ENCODE measurements around the gene SS18L1.
"Not testable (repeated sequence)": the region's sequence is repeated elsewhere in the genome, so short reads cannot be mapped to it uniquely, and the experiment has no call there.

Gene SS18L1

DNA sequence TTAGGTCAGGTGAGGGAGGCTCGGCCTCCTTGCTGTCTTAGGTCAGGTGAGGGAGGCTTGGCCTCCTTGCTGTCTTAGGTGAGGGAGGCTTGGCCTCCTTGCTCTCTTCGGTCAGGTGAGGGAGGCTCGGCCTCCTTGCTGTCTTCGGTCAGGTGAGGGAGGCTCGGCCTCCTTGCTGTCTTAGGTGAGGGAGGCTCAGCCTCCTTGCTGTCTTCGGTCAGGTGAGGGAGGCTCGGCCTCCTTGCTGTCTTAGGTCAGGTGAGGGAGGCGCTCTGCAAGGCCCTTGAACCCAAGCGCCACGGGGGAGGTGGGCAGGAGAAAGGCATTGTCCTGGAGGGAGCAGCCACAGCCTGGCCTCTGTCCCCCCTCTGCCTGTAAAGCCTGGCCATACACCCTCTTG is 4.8 kb downstream of the SS18L1 start:
- H3K27ac ChIP-seq (replicated peaks); H3K4me3 ChIP-seq (replicated peaks; ENCODE audit: insufficient read depth, low read length); DNase-seq (ENCODE audit: low read depth in 1 of 2, low spot score in 1 of 2); H3K27me3 ChIP-seq (ENCODE audit: insufficient read depth, poor library complexity, severe bottlenecking): not testable (repeated sequence)

DNA sequence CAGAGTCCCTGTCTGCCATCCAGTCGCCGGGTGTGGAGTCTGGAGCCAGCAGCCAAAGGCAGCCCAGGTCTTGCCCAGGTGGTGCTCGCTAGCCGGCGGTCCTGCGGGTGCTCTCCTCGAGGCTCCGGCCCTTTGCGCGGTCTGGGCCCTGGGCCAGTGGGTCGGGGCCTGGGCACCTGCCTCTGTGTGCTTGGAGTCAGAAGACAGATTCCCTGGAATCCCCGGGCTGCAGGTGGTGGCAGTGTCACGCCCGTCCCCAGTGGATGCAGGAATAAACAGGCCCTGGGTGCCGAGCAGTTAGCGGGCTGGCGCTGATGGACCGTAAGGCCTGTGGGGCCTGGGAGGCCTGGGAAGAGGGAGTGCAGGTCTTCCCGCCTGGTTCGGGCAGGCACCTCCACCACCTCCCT is 5.3 kb downstream of the SS18L1 start:
- TF ChIP-seq POLR2AphosphoS5 (IDR thresholded peaks at IDR 0.05; ENCODE audit: low read depth) (no peak), GABPA (IDR thresholded peaks at IDR 0.05; ENCODE audit: low read depth) (no peak)
- TF ChIP-seq, protein P1, sequence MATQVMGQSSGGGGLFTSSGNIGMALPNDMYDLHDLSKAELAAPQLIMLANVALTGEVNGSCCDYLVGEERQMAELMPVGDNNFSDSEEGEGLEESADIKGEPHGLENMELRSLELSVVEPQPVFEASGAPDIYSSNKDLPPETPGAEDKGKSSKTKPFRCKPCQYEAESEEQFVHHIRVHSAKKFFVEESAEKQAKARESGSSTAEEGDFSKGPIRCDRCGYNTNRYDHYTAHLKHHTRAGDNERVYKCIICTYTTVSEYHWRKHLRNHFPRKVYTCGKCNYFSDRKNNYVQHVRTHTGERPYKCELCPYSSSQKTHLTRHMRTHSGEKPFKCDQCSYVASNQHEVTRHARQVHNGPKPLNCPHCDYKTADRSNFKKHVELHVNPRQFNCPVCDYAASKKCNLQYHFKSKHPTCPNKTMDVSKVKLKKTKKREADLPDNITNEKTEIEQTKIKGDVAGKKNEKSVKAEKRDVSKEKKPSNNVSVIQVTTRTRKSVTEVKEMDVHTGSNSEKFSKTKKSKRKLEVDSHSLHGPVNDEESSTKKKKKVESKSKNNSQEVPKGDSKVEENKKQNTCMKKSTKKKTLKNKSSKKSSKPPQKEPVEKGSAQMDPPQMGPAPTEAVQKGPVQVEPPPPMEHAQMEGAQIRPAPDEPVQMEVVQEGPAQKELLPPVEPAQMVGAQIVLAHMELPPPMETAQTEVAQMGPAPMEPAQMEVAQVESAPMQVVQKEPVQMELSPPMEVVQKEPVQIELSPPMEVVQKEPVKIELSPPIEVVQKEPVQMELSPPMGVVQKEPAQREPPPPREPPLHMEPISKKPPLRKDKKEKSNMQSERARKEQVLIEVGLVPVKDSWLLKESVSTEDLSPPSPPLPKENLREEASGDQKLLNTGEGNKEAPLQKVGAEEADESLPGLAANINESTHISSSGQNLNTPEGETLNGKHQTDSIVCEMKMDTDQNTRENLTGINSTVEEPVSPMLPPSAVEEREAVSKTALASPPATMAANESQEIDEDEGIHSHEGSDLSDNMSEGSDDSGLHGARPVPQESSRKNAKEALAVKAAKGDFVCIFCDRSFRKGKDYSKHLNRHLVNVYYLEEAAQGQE (IDR thresholded peaks at IDR 0.05; ENCODE audit: insufficient replicate concordance, low read depth): no peak
- TF ChIP-seq, protein P2, sequence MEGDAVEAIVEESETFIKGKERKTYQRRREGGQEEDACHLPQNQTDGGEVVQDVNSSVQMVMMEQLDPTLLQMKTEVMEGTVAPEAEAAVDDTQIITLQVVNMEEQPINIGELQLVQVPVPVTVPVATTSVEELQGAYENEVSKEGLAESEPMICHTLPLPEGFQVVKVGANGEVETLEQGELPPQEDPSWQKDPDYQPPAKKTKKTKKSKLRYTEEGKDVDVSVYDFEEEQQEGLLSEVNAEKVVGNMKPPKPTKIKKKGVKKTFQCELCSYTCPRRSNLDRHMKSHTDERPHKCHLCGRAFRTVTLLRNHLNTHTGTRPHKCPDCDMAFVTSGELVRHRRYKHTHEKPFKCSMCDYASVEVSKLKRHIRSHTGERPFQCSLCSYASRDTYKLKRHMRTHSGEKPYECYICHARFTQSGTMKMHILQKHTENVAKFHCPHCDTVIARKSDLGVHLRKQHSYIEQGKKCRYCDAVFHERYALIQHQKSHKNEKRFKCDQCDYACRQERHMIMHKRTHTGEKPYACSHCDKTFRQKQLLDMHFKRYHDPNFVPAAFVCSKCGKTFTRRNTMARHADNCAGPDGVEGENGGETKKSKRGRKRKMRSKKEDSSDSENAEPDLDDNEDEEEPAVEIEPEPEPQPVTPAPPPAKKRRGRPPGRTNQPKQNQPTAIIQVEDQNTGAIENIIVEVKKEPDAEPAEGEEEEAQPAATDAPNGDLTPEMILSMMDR (IDR thresholded peaks at IDR 0.05; ENCODE audit: insufficient read depth, low read length): no peak
- no peak overlapping the region for H3K27ac ChIP-seq (replicated peaks)
- no peak overlapping the region for H3K4me3 ChIP-seq (replicated peaks; ENCODE audit: insufficient read depth, low read length)
- no peaks in the 10 kb centered on the region for H3K27me3 ChIP-seq (ENCODE audit: insufficient read depth, poor library complexity, severe bottlenecking)
- DNase-seq (ENCODE audit: low read depth in 1 of 2, low spot score in 1 of 2): no peak

DNA sequence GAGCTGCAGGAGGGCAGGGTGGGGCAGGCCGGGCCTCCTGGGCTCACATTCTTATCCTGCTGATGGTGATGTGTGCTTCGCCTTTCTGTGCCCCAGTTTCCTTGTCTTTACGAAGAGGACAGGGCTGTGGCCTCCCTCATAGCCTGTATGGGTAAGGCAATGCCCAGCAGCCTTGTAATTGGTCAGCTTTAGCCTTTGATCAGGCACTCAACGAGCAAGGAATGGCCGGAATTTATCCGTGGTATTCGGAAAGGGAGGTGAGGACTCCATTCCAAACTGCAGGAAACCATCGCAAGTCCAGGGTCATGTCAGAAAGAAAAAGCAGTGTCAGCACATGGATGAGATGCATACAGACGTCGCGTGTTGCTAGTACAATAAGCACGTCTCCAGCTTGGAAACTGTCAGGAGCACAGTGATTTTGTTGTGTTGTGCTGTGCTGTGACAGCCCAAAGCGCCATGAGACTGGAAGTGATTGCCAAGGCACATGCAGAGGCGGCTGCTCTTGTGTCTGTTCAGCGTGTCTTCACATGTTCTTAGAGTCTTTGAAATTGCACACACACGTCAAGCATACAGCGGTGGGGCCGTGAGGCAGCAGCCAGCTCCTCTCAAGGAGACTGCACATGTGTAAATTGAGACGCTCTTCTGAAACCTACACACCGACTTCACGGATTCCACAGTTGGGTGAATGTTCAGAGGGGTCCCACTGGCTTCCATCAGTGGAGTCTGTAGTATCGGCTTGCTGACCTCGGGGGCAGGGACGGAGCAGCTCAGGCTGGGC is 6.2 kb downstream of the SS18L1 start:
- Histone ChIP-seq H3K27ac (replicated peaks) (no peak overlapping the region), H3K27me3 (ENCODE audit: insufficient read depth, poor library complexity, severe bottlenecking) (no peaks in the 10 kb centered on the region), H3K4me3 (replicated peaks; ENCODE audit: insufficient read depth, low read length) (no peak overlapping the region)
- TF ChIP-seq SPI1 (IDR thresholded peaks at IDR 0.05; ENCODE audit: borderline replicate concordance, low read depth): no peak
- no peak for TF ChIP-seq POLR2AphosphoS5 (IDR thresholded peaks at IDR 0.05; ENCODE audit: low read depth)
- TF ChIP-seq GABPA (IDR thresholded peaks at IDR 0.05; ENCODE audit: low read depth): no peak
- TF ChIP-seq, protein P1 (IDR thresholded peaks at IDR 0.05; ENCODE audit: insufficient replicate concordance, low read depth): no peak
- TF ChIP-seq, protein P2 (IDR thresholded peaks at IDR 0.05; ENCODE audit: insufficient read depth, low read length): no peak
- no peak for DNase-seq (ENCODE audit: low read depth in 1 of 2, low spot score in 1 of 2)

DNA sequence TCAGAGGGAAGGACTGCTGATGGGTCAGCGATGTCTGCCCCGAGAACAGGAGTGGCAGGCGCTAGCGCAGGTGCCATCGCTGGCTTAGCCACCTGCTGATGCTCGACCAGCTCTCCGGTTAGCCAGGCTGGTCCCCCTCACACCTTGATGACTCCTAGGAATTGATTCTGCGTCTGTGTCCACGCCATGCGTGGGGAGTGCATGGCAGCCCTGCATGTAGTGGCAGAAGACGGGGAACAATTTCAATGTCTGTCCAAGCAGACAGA is 6.7 kb downstream of the SS18L1 start:
- TF ChIP-seq SPI1 (IDR thresholded peaks at IDR 0.05; ENCODE audit: borderline replicate concordance, low read depth): no peak
- TF ChIP-seq, protein P1 (IDR thresholded peaks at IDR 0.05; ENCODE audit: insufficient replicate concordance, low read depth): no peak
- no peak for TF ChIP-seq GABPA (IDR thresholded peaks at IDR 0.05; ENCODE audit: low read depth)
- TF ChIP-seq, protein P2 (IDR thresholded peaks at IDR 0.05; ENCODE audit: insufficient read depth, low read length): no peak
- TF ChIP-seq POLR2AphosphoS5 (IDR thresholded peaks at IDR 0.05; ENCODE audit: low read depth): no peak
- Histone ChIP-seq H3K4me3 (replicated peaks; ENCODE audit: insufficient read depth, low read length) (no peak overlapping the region), H3K27me3 (ENCODE audit: insufficient read depth, poor library complexity, severe bottlenecking) (no peaks in the 10 kb centered on the region), H3K27ac (replicated peaks) (no peak overlapping the region)
- no peak for DNase-seq (ENCODE audit: low read depth in 1 of 2, low spot score in 1 of 2)
